GM18505 (cell line): ENCODE data around the gene PAMR1.
"Not testable (repeated sequence)": the region's sequence is repeated elsewhere in the genome, so short reads cannot be mapped to it uniquely, and the experiment has no call there.

Source experiments
- ATAC-seq: cut with Tn5 transposase; IDR thresholded peaks from one replicate; pipeline ENCODE4 v1.9.1; 2021; ENCODE audit not compliant: unreplicated experiment
- POLR2A ChIP-seq: IDR thresholded peaks from 4 replicates; pipeline ENCODE4 v1.6.1; 2011; ENCODE audit warnings: borderline replicate concordance; ENCODE audit not compliant: insufficient read depth, insufficient read length; ENCODE audit errors: extremely low read depth

The PAMR1 gene

GRCh38 chr11:35553831-35554230, 28.4 kb upstream of the PAMR1 start:
- no peak for TF ChIP-seq POLR2A
- ATAC-seq, result no peak

GRCh38 chr11:35553021-35553420, 27.6 kb upstream of the PAMR1 start:
- no peak for ATAC-seq
- no peak for TF ChIP-seq POLR2A

GRCh38 chr11:35552616-35553015, 27.2 kb upstream of the PAMR1 start:
- ATAC-seq, result no peak
- no peak for TF ChIP-seq POLR2A

- no peak for TF ChIP-seq POLR2A
- no peak for ATAC-seq
Observed at GRCh38 chr11:35550374-35551036, 25.1 kb upstream of the PAMR1 start.

- no peak for ATAC-seq
- TF ChIP-seq POLR2A, result no peak
Observed at GRCh38 chr11:35549787-35550186, 24.4 kb upstream of the PAMR1 start.

GRCh38 chr11:35548925-35549561, 23.6 kb upstream of the PAMR1 start:
- no peak for TF ChIP-seq POLR2A
- ATAC-seq, result no peak

GRCh38 chr11:35547995-35548394, 22.6 kb upstream of the PAMR1 start:
- not testable (repeated sequence) for ATAC-seq

- ATAC-seq, result no peak
- TF ChIP-seq POLR2A, result no peak
Observed at GRCh38 chr11:35546317-35546716, 20.9 kb upstream of the PAMR1 start.

- no peak for ATAC-seq
- TF ChIP-seq POLR2A, result no peak
Observed at GRCh38 chr11:35545391-35546003, 20.1 kb upstream of the PAMR1 start.

- no peak for TF ChIP-seq POLR2A
- ATAC-seq, result no peak
Observed at GRCh38 chr11:35543481-35543880, 18.1 kb upstream of the PAMR1 start.

GRCh38 chr11:35541621-35542375, 16.4 kb upstream of the PAMR1 start:
- TF ChIP-seq POLR2A, result no peak
- ATAC-seq, result no peak

GRCh38 chr11:35540526-35540925, 15.1 kb upstream of the PAMR1 start:
- no peak for ATAC-seq
- TF ChIP-seq POLR2A, result no peak

GRCh38 chr11:35539781-35540281, 14.4 kb upstream of the PAMR1 start:
- no peak for ATAC-seq
- no peak for TF ChIP-seq POLR2A
